HCT116 (cell line): ENCODE results near the gene SAMSN1. TPM values are rescaled to one million over a fixed set of nuclear protein-coding genes. Genes with fewer than 3 reads are reported as not detected.

ENCODE experiments used
- ATAC-seq: fragments of 200-7000 bp; cut with Tn5 transposase; 2 replicates; pipeline ENCODE4 v1.9.1; 2020; ENCODE audit warnings: mild to moderate bottlenecking, moderate library complexity
- BruUV-seq: library from RNA; stranded (reverse); fragments of 400-500 nt; replicated peaks from 2 replicates; lab custom pipeline; 2021; lab: Mats Ljungman, UMichigan
- CTCF ChIA-PET: fragments of 300-600 bp; sonication (Branson Sonifier 250); formaldehyde crosslinking; loops from one replicate; lab custom pipeline; 2021; ENCODE audit warnings: antibody characterized with exemption; lab: Charles Lee
- POLR2A ChIA-PET: fragments of 300-600, 350-600 bp; sonication (Branson Sonifier 250); formaldehyde crosslinking; loops from one replicate; lab custom pipeline; 2021; ENCODE audit warnings: antibody characterized with exemption; lab: Charles Lee
- RAD21 ChIA-PET, 2 experiments: fragments of 300-600 bp; sonication (Branson Sonifier 250); formaldehyde crosslinking; loops; one replicate each; lab custom pipeline; 2023; ENCODE audit warnings: low total read pairs in 2 of 2; ENCODE audit not compliant: uncharacterized antibody in 2 of 2, unreplicated experiment in 2 of 2, low non-redundant PET in 1 of 2; lab: Charles Lee
- DNase-seq: peaks from one replicate; pipeline ENCODE4 v3.0.0-alpha.2; 2010; ENCODE audit warnings: low read depth, low spot score
- H2AFZ ChIP-seq: fragments of 200-600 bp; shearing (Covaris generic), sonication (generic); 2 replicates; pipeline ENCODE4 v1.6.1; 2017; ENCODE audit warnings: low read depth, mixed run types, mixed read lengths, antibody characterized with exemption, low read length; ENCODE audit not compliant: poor library complexity, severe bottlenecking
- H3K27ac ChIP-seq: 2 replicates; pipeline ENCODE4 v1.5.1; 2012; ENCODE audit warnings: low read depth, low read length
- H3K27me3 ChIP-seq: fragments of 200-600 bp; sonication (generic); 2 replicates; pipeline ENCODE4 v1.6.1; 2016; ENCODE audit warnings: mixed run types, low read length, mixed read lengths; ENCODE audit not compliant: insufficient read depth
- H3K36me3 ChIP-seq, 2 experiments: fragments of 200-500 bp in 1 of 2; fragments of 200-600 bp in 1 of 2; sonication (Bioruptor generic) in 1 of 2; sonication (generic) in 1 of 2; 2 replicates each; pipeline versions ENCODE4 v1.5.1 to v1.6.1; 2014 to 2016; ENCODE audit warnings: low read length in 2 of 2, inconsistent platforms in 1 of 2, mixed read lengths in 1 of 2, mixed run types in 1 of 2; ENCODE audit not compliant: insufficient read depth in 2 of 2, control insufficient read depth in 1 of 2
- H3K4me1 ChIP-seq, 2 experiments: fragments of 200-600 bp in 1 of 2; sonication (generic) in 1 of 2; 2 replicates each; pipeline versions ENCODE4 v1.5.1 to v1.6.1; 2012 to 2017; ENCODE audit warnings: low read length in 2 of 2, inconsistent platforms in 1 of 2, mild to moderate bottlenecking in 1 of 2, mixed read lengths in 1 of 2, mixed run types in 1 of 2, moderate library complexity in 1 of 2; ENCODE audit not compliant: insufficient read depth in 2 of 2, control insufficient read depth in 1 of 2
- H3K4me2 ChIP-seq: fragments of 200-600 bp; sonication (generic); 2 replicates; pipeline ENCODE4 v1.6.1; 2017; ENCODE audit warnings: mixed run types, low read length, mixed read lengths
- H3K4me3 ChIP-seq, 2 experiments: fragments of 200-600 bp in 1 of 2; sonication (generic) in 1 of 2; replicated peaks in 1 of 2; 2 replicates each; pipeline ENCODE4 v1.5.1; 2011 to 2016; ENCODE audit warnings: low read length in 2 of 2, control low read depth in 1 of 2, low read depth in 1 of 2, mild to moderate bottlenecking in 1 of 2, mixed read lengths in 1 of 2, mixed run types in 1 of 2
- H3K79me2 ChIP-seq: fragments of 200-600 bp; sonication (generic); 2 replicates; pipeline ENCODE4 v1.6.1; 2017; ENCODE audit warnings: mild to moderate bottlenecking, mixed run types, low read length, moderate library complexity, mixed read lengths; ENCODE audit not compliant: insufficient read depth
- H3K9ac ChIP-seq: fragments of 200-600 bp; sonication (generic); 2 replicates; pipeline ENCODE4 v1.6.1; 2016; ENCODE audit warnings: low read length, mixed read lengths
- H3K9me2 ChIP-seq: fragments of 200-600 bp; sonication (generic), shearing (Covaris generic); 2 replicates; pipeline ENCODE4 v1.6.1; 2017; ENCODE audit warnings: mixed run types, mild to moderate bottlenecking, moderate library complexity; ENCODE audit not compliant: insufficient read depth
- H3K9me3 ChIP-seq, 2 experiments: fragments of 200-500 bp in 1 of 2; fragments of 200-600 bp in 1 of 2; sonication (Bioruptor generic) in 1 of 2; sonication (generic) in 1 of 2; 2 replicates each; pipeline ENCODE4 v1.6.1; 2014 to 2017; ENCODE audit warnings: low read length in 2 of 2, mixed read lengths in 2 of 2, inconsistent platforms in 1 of 2, low read depth in 1 of 2, mild to moderate bottlenecking in 1 of 2, mixed run types in 1 of 2, moderate library complexity in 1 of 2; ENCODE audit not compliant: control insufficient read depth in 1 of 2, insufficient read depth in 1 of 2
- H4K20me1 ChIP-seq: fragments of 200-600 bp; sonication (generic), shearing (Covaris generic); 2 replicates; pipeline ENCODE4 v1.6.1; 2017; ENCODE audit warnings: mixed run types, mild to moderate bottlenecking, moderate library complexity; ENCODE audit not compliant: insufficient read depth
- ATF3 ChIP-seq: IDR thresholded peaks from 2 replicates; pipeline ENCODE4 v1.6.1; 2012
- CBX3 ChIP-seq: IDR thresholded peaks from 2 replicates; pipeline ENCODE4 v1.6.1; 2012; ENCODE audit warnings: low read depth
- CTCF ChIP-seq, 3 experiments: fragments of 200-600 bp in 1 of 3; sonication (generic) in 1 of 3; IDR thresholded peaks in 2 of 3; conservative IDR thresholded peaks in 1 of 3; 2 replicates each; pipeline ENCODE4 v1.5.1; 2012 to 2017; ENCODE audit warnings: low read depth in 2 of 3, low read length in 2 of 3, antibody characterized with exemption in 1 of 3, borderline replicate concordance in 1 of 3, control low read depth in 1 of 3, mild to moderate bottlenecking in 1 of 3, mixed read lengths in 1 of 3, mixed run types in 1 of 3, moderate library complexity in 1 of 3; ENCODE audit not compliant: insufficient read depth in 1 of 3
- EGR1 ChIP-seq: IDR thresholded peaks from 2 replicates; pipeline ENCODE4 v1.6.1; 2012; ENCODE audit warnings: low read depth
- EZH2 ChIP-seq: fragments of 200-600 bp; sonication (generic); IDR thresholded peaks from 2 replicates; pipeline ENCODE4 v1.6.1; 2017; ENCODE audit warnings: antibody characterized with exemption, mixed run types
- EZH2phosphoT487 ChIP-seq: fragments of 200-600 bp; IDR thresholded peaks from 2 replicates; pipeline ENCODE4 v1.6.1; 2018; ENCODE audit warnings: antibody characterized with exemption, borderline replicate concordance
- JUND ChIP-seq: IDR thresholded peaks from 2 replicates; pipeline ENCODE4 v1.6.1; 2012
- MAX ChIP-seq: IDR thresholded peaks from 2 replicates; pipeline ENCODE4 v1.6.1; 2012
- SIN3A ChIP-seq: IDR thresholded peaks from 2 replicates; pipeline ENCODE4 v1.6.1; 2012; ENCODE audit warnings: low read depth
- SP1 ChIP-seq: IDR thresholded peaks from 2 replicates; pipeline ENCODE4 v1.6.1; 2012; ENCODE audit warnings: low read depth
- SRF ChIP-seq: IDR thresholded peaks from 2 replicates; pipeline ENCODE4 v1.6.1; 2012; ENCODE audit warnings: low read depth
- YY1 ChIP-seq: IDR thresholded peaks from 2 replicates; pipeline ENCODE4 v1.6.1; 2011; ENCODE audit warnings: low read length, low read depth, moderate library complexity, mild to moderate bottlenecking; ENCODE audit not compliant: insufficient replicate concordance; ENCODE audit errors: extremely low read depth
- ZFX ChIP-seq: fragments of 450-650 bp; IDR thresholded peaks from 2 replicates; pipeline ENCODE4 v1.6.1; 2017
- ZNF274 ChIP-seq: fragments of 200-500 bp; sonication (Bioruptor generic); IDR thresholded peaks from 2 replicates; pipeline ENCODE4 v1.6.1; 2014; ENCODE audit warnings: mild to moderate bottlenecking, low read depth, low read length, inconsistent platforms
- intact Hi-C: fragments of 100-400 bp; cut with micrococcal nuclease; formaldehyde crosslinking; loops from 2 replicates; pipeline ENCODE4 v1.10.0; 2022
- total RNA-seq: library from RNA; stranded (reverse); gene quantifications from one replicate; pipeline ENCODE4 v1.2.1, GENCODE V29; 2021; ENCODE audit not compliant: unreplicated experiment

The SAMSN1 gene
- total RNA-seq, 1 experiment from 2014 or later: 0.57 TPM

- Histone ChIP-seq H3K4me3 (no peak overlapping the region), H3K36me3 (no peaks in the 10 kb centered on the region), H3K9me3 (no peaks in the 10 kb centered on the region), H3K27me3 (no peaks in the 10 kb centered on the region), H2AFZ (no peak overlapping the region), H3K4me1 (no peaks in the 10 kb centered on the region), H3K79me2 (no peaks in the 10 kb centered on the region), H3K9me2 (no peaks in the 10 kb centered on the region), H3K9ac (no peak overlapping the region), H4K20me1 (no peaks in the 10 kb centered on the region), H3K4me2 (no peak overlapping the region), H3K27ac (no peak overlapping the region)
- ChIA-PET RAD21 (no interaction called here), POLR2A (no interaction called here), CTCF (no interaction called here)
- ATAC-seq (no peak), DNase-seq (no peak)
- no peak for TF ChIP-seq ZNF274
- TF ChIP-seq EGR1: no peak
- no peak for TF ChIP-seq YY1
- TF ChIP-seq ATF3: no peak
- TF ChIP-seq JUND: no peak
- TF ChIP-seq EZH2phosphoT487: no peak
- no peak for TF ChIP-seq SRF
- TF ChIP-seq SP1: no peak
- no peak for TF ChIP-seq CTCF (IDR thresholded peaks at IDR 0.05 in 2 of 3, conservative IDR thresholded peaks at IDR 0.05 in 1 of 3; ENCODE audit: borderline replicate concordance in 1 of 3, insufficient read depth in 1 of 3, low read depth in 2 of 3, low read length in 2 of 3)
- TF ChIP-seq ZFX: no peak
- TF ChIP-seq CBX3: no peak
- TF ChIP-seq MAX: no peak
- no peak for TF ChIP-seq SIN3A
- TF ChIP-seq EZH2: no peak
- intact Hi-C loops: no loop called here
- BruUV-seq: no TSS peak
Observed at GRCh38 chr21:14585122-14585521, 39.0 kb upstream of the SAMSN1 start.
